ENCODE data around the gene PHTF1. TPM values are rescaled to one million over a fixed set of nuclear protein-coding genes. Genes with fewer than 3 reads are reported as not detected.

PHTF1 gene
- polyA plus RNA-seq, 1 donor = 9.6 TPM

DNA sequence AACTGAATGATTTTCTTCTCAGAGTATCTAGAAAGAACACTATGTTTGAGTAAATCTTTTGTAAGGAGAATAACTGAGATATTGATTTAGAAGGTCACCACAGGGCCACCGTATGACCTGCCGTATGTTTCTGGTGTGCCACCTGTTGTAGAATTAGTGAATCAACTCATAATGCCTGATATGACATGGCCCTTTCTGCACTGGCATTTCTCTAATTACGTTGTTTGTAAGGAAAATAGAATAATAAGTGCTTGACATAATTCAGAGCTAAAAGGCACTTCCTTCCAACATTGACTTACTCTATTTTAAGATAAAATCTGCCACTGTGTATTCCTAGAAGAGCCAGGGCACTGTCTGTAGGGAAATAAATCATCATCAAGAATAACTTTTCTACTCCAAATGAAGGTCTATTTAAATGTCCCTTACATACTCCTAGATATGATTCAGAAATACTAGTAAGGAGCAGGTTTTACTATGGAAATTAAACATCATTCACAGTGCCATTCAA, 101.7 kb downstream of the PHTF1 start:
- no peaks in the 10 kb centered on the region for H3K9me3 ChIP-seq (ENCODE audit: control insufficient read depth, low read depth, low read length)
- WGBS (ENCODE audit: insufficient coverage, low lambda C conversion rate) = no CpG with 5 or more reads among the region's 3 CpGs
- H3K4me3 ChIP-seq (ENCODE audit: low read length) = no peak overlapping the region
- H3K36me3 ChIP-seq (ENCODE audit: control insufficient read depth, insufficient read depth, low read length) = peaks cover 32% of the 10 kb centered on the region
- H3K27ac ChIP-seq (ENCODE audit: low read length) = no peak overlapping the region
- no peak for DNase-seq
- no peaks in the 10 kb centered on the region for H3K4me1 ChIP-seq (ENCODE audit: control insufficient read depth, insufficient read depth, low read length)
- no peaks in the 10 kb centered on the region for H3K27me3 ChIP-seq (ENCODE audit: control insufficient read depth, insufficient read depth, low read length)

DNA sequence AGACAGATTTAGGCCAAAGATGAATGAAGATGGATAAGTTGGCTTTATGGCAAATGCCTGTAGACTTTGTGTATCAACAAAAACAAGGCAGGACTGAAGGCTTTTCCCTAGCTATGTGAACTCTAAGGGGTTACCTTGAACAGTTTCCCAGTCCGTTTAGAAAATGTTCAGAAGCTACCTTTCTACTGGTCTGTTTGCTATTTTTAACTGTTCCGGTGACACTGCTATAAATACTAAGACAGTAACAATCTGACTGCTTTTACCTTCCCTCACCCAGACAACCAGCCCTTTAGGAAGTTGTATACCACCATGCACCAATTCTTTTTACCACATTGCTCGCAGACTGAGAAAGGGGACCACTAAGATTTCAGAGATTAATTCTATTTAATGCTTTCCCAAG, 102.2 kb downstream of the PHTF1 start:
- Histone ChIP-seq H3K4me3 (ENCODE audit: low read length) (no peak overlapping the region), H3K4me1 (ENCODE audit: control insufficient read depth, insufficient read depth, low read length) (no peaks in the 10 kb centered on the region), H3K27ac (ENCODE audit: low read length) (no peak overlapping the region), H3K36me3 (ENCODE audit: control insufficient read depth, insufficient read depth, low read length) (peaks cover 31% of the 10 kb centered on the region), H3K9me3 (ENCODE audit: control insufficient read depth, low read depth, low read length) (no peaks in the 10 kb centered on the region), H3K27me3 (ENCODE audit: control insufficient read depth, insufficient read depth, low read length) (no peaks in the 10 kb centered on the region)
- DNase-seq = no peak
- WGBS (ENCODE audit: insufficient coverage, low lambda C conversion rate) = no CpG with 5 or more reads among the region's 3 CpGs

DNA sequence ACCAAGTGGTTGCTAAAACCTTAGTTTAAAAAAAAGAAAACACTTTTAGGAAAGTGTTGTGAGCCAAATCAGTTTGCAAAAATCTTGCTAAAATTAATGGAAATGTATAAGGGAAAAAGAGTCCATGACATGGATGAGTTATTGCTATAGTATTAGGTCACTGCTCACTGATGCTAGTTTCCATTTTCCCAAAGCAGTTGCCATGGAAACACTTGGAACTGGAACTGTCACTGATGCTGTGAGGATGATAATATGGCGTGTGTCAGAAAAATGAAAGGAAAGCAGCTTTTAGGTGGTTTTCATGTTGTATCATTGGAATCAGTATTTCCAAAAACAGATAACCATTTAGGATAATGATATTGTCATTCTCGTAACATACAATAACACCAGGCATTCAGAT, 104.4 kb downstream of the PHTF1 start:
- 100% methylated on average over 1 of the region's 2 CpGs for WGBS (ENCODE audit: insufficient coverage, low lambda C conversion rate)
- no peak for DNase-seq
- H3K36me3 ChIP-seq (ENCODE audit: control insufficient read depth, insufficient read depth, low read length) = peaks cover 26% of the 10 kb centered on the region

DNA sequence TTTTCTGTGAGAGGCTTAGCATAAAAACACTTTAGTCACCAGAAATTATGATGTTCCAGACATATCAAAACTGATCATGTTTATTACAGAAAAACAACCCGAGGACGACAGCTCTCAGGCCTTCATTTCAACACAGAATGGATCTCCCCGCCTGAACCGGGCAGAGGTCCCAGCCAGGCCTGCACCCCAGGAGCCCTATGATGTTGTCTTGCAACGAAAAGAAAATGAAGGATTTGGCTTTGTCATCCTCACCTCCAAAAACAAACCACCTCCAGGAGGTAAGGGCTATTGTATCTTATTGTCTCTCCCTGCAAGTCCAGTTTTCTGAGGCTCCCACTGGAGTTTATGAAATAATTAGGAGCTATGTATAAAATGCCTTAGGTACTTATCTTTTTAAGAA, 105.5 kb downstream of the PHTF1 start:
- H3K4me1 ChIP-seq (ENCODE audit: control insufficient read depth, insufficient read depth, low read length) = no peaks in the 10 kb centered on the region
- H3K27me3 ChIP-seq (ENCODE audit: control insufficient read depth, insufficient read depth, low read length) = no peaks in the 10 kb centered on the region
- no peak for DNase-seq
- no peaks in the 10 kb centered on the region for H3K9me3 ChIP-seq (ENCODE audit: control insufficient read depth, low read depth, low read length)
- H3K4me3 ChIP-seq (ENCODE audit: low read length) = no peak overlapping the region
- H3K36me3 ChIP-seq (ENCODE audit: control insufficient read depth, insufficient read depth, low read length) = peaks cover 20% of the 10 kb centered on the region
- WGBS (ENCODE audit: insufficient coverage, low lambda C conversion rate) = no CpG with 5 or more reads among the region's 5 CpGs
- no peak overlapping the region for H3K27ac ChIP-seq (ENCODE audit: low read length)

More for the DNA sequence above, 104.4 kb downstream of the PHTF1 start:
- Histone ChIP-seq H3K27me3 (ENCODE audit: control insufficient read depth, insufficient read depth, low read length) (no peaks in the 10 kb centered on the region), H3K4me1 (ENCODE audit: control insufficient read depth, insufficient read depth, low read length) (no peaks in the 10 kb centered on the region), H3K27ac (ENCODE audit: low read length) (no peak overlapping the region), H3K9me3 (ENCODE audit: control insufficient read depth, low read depth, low read length) (no peaks in the 10 kb centered on the region), H3K4me3 (ENCODE audit: low read length) (no peak overlapping the region)

DNA sequence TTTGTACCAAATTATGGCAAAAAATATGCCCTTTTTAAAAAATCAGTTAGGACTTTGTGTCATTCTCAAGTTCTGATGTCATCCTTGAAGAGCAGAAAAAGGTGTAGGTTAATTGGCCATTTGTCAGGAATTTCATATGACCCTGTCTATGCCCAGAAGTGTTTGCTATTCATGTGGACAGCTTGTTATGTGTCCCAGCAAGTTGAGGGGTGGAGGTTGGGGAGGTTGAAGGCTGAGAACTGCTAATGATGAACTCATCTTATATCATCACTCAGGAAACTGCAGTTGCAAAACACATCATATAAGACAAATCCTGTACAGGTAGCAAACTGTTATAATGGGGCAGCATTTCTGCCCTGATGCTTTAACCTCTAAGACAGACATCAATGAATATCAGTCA, 106.5 kb downstream of the PHTF1 start:
- no peak overlapping the region for H3K4me3 ChIP-seq (ENCODE audit: low read length)
- DNase-seq = no peak
- H3K9me3 ChIP-seq (ENCODE audit: control insufficient read depth, low read depth, low read length) = no peaks in the 10 kb centered on the region
- H3K27ac ChIP-seq (ENCODE audit: low read length) = no peak overlapping the region
- H3K27me3 ChIP-seq (ENCODE audit: control insufficient read depth, insufficient read depth, low read length) = no peaks in the 10 kb centered on the region
- no peaks in the 10 kb centered on the region for H3K4me1 ChIP-seq (ENCODE audit: control insufficient read depth, insufficient read depth, low read length)
- H3K36me3 ChIP-seq (ENCODE audit: control insufficient read depth, insufficient read depth, low read length) = peaks cover 25% of the 10 kb centered on the region

DNA sequence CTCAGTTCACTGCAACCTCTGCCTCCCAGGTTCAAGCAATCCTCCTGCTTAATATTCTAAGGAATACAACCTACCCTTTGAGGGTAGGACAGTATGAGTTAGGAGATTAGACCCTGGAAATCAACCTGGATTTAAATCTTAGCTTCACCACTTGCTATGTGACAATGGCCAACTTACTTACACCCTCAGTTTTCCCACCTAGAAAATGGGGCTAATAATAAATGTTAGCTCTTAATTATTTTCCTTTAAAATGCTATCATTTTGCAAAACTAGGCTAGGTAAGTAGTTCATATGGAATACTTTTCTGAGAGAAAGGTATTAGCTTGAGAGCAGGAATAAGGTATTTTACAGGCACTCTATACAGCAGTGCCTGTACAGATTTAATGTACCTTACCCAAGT, 110.8 kb downstream of the PHTF1 start:
- H3K4me3 ChIP-seq (ENCODE audit: low read length) = no peak overlapping the region
- no peak for DNase-seq
- H3K27me3 ChIP-seq (ENCODE audit: control insufficient read depth, insufficient read depth, low read length) = no peaks in the 10 kb centered on the region
- H3K4me1 ChIP-seq (ENCODE audit: control insufficient read depth, insufficient read depth, low read length) = no peaks in the 10 kb centered on the region
- H3K27ac ChIP-seq (ENCODE audit: low read length) = no peak overlapping the region
- peaks cover 26% of the 10 kb centered on the region for H3K36me3 ChIP-seq (ENCODE audit: control insufficient read depth, insufficient read depth, low read length)
- no peaks in the 10 kb centered on the region for H3K9me3 ChIP-seq (ENCODE audit: control insufficient read depth, low read depth, low read length)

DNA sequence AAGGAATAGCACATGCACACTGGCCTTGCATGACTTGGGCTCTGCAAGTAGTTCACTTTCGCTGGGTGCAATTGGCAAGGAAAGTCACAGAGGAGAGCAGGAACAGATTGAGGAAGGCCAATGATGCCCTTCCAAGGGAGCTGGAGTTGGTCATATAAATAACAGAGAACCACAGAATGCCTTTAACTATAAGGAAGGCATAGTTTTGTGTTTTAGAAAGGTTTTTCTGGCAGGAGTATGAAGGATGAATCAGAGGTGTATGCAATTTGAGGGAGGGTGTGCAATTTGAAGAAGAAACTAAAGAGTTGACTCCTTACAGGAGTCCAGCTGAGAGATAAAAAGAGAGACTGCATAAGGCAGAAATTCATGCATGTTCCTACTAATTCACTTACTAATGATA, 112.1 kb downstream of the PHTF1 start:
- no CpG with 5 or more reads among the region's 1 CpG for WGBS (ENCODE audit: insufficient coverage, low lambda C conversion rate)
- H3K36me3 ChIP-seq (ENCODE audit: control insufficient read depth, insufficient read depth, low read length) = peaks cover 32% of the 10 kb centered on the region
- DNase-seq = no peak

More for the DNA sequence above, 112.1 kb downstream of the PHTF1 start:
- no peak overlapping the region for H3K27ac ChIP-seq (ENCODE audit: low read length)
- no peaks in the 10 kb centered on the region for H3K4me1 ChIP-seq (ENCODE audit: control insufficient read depth, insufficient read depth, low read length)
- no peak overlapping the region for H3K4me3 ChIP-seq (ENCODE audit: low read length)
- no peaks in the 10 kb centered on the region for H3K27me3 ChIP-seq (ENCODE audit: control insufficient read depth, insufficient read depth, low read length)
- H3K9me3 ChIP-seq (ENCODE audit: control insufficient read depth, low read depth, low read length) = no peaks in the 10 kb centered on the region

Other genes with a start within 250 kb of the PHTF1 start
- gene RSBN1, start 53.0 kb upstream of the PHTF1 start, polyA plus RNA-seq = 17.2 TPM
- gene PTPN22, start 112.2 kb upstream of the PHTF1 start, polyA plus RNA-seq = 3.6 TPM
- 22.8 TPM for gene BCL2L15, start 128.1 kb upstream of the PHTF1 start, polyA plus RNA-seq
- gene AP4B1, start 145.3 kb upstream of the PHTF1 start, polyA plus RNA-seq = 39.6 TPM
- 6.5 TPM for gene DCLRE1B, start 145.8 kb upstream of the PHTF1 start, polyA plus RNA-seq
- 31.5 TPM for gene HIPK1, start 169.8 kb upstream of the PHTF1 start, polyA plus RNA-seq
- 54.9 TPM for gene OLFML3, start 220.0 kb upstream of the PHTF1 start, polyA plus RNA-seq

Data from large intestine (tissue), 3 donors.